GM19395 (cell line): ENCODE results near the gene LRMDA.

Experiments
- ATAC-seq: cut with Tn5 transposase; IDR thresholded peaks from one replicate; pipeline ENCODE4 v1.9.1; 2021; ENCODE audit warnings: mild to moderate bottlenecking, moderate library complexity; ENCODE audit not compliant: unreplicated experiment

Gene LRMDA

DNA sequence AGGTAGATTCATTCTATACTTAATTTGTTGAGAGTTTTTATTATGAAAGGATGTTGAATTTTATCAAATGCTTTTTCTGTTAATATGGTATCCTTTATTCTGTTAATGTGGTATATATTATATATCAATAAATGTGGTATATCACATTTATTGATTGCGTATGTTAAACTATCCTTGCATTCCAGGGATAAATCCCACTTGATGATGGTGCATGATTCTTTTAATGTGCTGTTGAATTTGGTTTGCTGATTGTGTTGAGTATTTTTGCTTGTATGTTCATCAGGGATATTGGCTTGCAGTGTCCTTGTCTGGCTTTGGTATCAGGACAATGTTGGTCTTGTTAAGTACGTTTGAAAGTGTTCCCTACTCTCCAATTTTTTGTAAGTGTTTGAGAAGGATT is 11.9 kb downstream of the LRMDA start:
- no peak for ATAC-seq

GRCh38 chr10:75444781-75445386 is 13.5 kb downstream of the LRMDA start:
- ATAC-seq, result no peak

- ATAC-seq, result no peak
Observed at GRCh38 chr10:75446508-75446907, 15.1 kb downstream of the LRMDA start.

GRCh38 chr10:75448166-75448565 is 16.7 kb downstream of the LRMDA start:
- ATAC-seq, result no peak

- no peak for ATAC-seq
Observed at GRCh38 chr10:75449382-75450074, 18.1 kb downstream of the LRMDA start.

DNA sequence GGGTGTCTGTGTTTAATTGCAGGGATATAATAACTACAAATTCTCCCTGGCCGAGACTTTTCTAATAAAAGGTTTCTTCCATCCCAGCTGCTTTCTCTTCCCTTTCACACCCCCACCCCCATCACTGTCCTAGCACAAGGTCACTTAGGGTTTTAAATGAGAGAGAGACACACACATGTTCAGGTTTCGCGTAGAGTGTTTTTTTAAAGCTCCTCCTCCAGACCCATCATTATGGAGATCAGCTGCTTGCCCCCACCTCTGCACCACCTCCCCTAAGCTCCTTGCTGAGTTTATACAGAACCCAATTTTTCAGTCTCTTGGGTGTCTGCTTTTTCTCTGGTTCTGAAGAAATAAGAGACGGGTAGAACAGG is 18.6 kb downstream of the LRMDA start:
- ATAC-seq, result no peak

- no peak for ATAC-seq
Observed at GRCh38 chr10:75450644-75451640, 19.5 kb downstream of the LRMDA start.

- no peak for ATAC-seq
Observed at GRCh38 chr10:75451831-75452230, 20.4 kb downstream of the LRMDA start.

- ATAC-seq, result no peak
Observed at GRCh38 chr10:75452997-75453396, 21.6 kb downstream of the LRMDA start.

GRCh38 chr10:75456122-75456521 is 24.7 kb downstream of the LRMDA start:
- ATAC-seq, result no peak

- ATAC-seq, result no peak
Observed at GRCh38 chr10:75460059-75460458, 28.6 kb downstream of the LRMDA start.

- ATAC-seq, result no peak
Observed at GRCh38 chr10:75461672-75462649, 30.5 kb downstream of the LRMDA start.

DNA sequence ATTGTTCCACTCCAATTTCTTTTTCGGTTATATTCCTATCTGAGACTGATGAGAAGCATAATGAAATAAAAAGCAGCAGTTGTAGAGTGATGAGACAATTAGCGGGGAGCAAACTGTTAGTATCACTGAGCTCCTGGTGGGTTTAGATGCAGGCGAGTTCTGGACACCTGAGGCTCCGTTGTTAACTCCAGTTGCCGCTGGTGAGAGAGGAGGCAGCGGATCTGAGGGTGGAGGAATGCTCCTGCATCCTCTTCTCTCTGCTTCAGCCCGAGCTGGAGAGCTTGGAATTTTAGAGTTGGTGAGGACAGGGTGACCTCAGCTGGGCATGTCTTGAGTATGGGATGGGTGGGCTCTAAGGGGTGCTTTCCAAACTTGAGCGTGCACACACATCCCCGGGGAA is 31.4 kb downstream of the LRMDA start:
- ATAC-seq, result no peak

GRCh38 chr10:75464478-75465449 is 33.3 kb downstream of the LRMDA start:
- ATAC-seq, result no peak

- ATAC-seq, result no peak
Observed at GRCh38 chr10:75465450-75465827, 34.0 kb downstream of the LRMDA start.

GRCh38 chr10:75466001-75466400 is 34.6 kb downstream of the LRMDA start:
- ATAC-seq, result no peak

GRCh38 chr10:75466886-75467285 is 35.5 kb downstream of the LRMDA start:
- ATAC-seq, result no peak

DNA sequence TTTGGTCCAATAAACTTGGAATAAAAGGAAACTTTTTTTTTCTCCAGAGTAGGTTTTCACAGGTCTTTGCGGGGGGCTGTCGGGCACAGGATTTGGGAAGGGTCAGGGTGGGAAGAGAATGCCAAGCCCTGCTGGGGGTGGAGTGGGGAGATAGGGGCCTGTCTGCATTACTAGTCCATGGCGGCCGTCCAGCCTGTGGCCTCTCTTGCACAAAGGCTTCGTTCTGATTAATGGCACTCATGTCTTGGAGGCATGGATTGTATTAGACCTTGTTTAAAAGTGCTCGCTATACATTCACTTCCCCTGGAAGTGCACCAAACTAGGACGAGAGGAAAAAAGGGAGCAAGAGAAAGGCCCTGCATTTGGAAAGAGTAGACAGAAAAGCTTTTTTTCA is 37.2 kb downstream of the LRMDA start:
- ATAC-seq, result no peak

DNA sequence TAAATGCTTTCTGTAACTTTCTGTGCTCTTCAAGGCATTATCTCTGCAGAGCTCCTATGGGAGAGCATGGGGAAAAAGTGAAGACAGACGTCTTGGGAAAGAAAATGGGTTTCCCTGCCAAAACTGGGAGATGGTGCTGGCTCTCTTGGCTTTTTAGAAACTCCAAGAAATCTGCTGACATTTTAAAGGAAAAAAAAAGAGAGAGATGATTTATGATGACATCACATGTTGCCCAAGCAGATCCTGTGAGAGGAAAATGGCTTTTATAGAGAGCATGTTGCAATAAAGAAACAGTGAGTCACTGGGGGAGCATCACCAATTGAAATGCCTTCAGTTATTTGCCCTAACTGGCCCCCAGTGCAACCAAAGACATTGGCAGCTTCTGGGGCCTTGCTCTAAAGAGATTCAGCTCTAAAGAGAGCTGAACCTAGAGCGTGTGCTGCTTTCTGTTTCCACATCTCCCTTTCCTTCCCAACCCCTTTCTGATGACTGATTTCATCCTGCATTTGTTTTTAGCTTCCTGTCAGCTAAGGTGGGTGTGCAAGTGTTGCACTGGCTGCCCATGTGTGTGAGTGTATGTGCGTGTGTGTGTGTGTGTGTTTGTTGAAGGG is 37.7 kb downstream of the LRMDA start:
- ATAC-seq, result no peak
